GM10248 (cell line): Measurements from ENCODE around the gene FUS.

Experiments
- CTCF ChIA-PET: fragments of 300-600 bp; sonication (Branson Sonifier 250); formaldehyde crosslinking; extraction: SDS; loops from one replicate; lab custom pipeline; 2021; ENCODE audit warnings: antibody characterized with exemption; lab: Yijun Ruan, JAX
- POLR2A ChIA-PET: fragments of 350-650 bp; sonication (Branson Sonifier 250); formaldehyde crosslinking; extraction: SDS; loops from one replicate; lab custom pipeline; 2020; ENCODE audit warnings: antibody characterized with exemption; lab: Yijun Ruan, JAX
- DNase-seq: peaks from one replicate; pipeline ENCODE4 v3.0.0; 2012; ENCODE audit errors: extremely low spot score
- TF ChIP-seq, protein P1 (sequence below): IDR thresholded peaks from 2 replicates; pipeline ENCODE4 v1.5.1; 2012; ENCODE audit warnings: mild to moderate bottlenecking, low read depth; ENCODE audit errors: extremely low read depth, missing control alignments, control extremely low read depth

Gene FUS

DNA sequence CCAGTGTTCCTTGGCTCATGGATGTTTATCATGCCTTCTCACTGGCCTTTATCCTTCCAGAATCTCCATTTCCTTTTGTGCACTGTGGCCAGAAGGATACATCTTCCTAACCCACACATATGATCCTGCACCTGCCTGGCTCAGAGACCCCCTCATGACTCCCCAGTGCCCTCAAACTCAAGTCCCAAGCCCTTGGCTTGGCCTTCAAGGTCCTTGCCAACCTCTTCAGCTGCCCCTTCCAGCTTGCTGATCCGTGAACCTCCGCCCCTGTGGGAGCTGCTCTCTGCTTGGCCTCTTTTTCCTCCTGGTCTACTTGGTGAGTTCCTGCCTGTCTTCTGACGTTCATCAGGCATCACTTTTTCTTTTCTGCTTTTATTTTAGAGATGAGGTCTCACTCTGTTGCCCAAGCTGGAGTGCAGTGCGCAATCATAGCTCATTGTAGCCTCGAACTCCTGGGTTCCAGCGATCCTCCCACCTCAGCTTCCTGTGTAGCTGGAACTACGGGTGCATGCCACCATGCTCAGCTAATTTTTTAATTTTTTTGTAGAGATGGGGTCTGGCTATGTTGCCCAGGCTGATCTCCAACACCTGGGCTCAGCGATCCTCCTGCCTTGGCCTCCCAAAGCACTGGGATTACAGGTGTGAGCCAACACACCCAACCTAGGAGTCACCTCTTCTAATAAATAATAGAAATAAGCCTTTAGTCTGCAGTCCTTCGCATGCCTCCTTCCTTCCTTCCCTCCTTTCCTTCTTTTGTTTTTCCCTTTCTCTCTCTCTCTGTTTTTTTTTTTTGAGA lies 25.1 kb downstream of the FUS start:
- CTCF ChIA-PET, result no interaction called here
- TF ChIP-seq, protein P1, sequence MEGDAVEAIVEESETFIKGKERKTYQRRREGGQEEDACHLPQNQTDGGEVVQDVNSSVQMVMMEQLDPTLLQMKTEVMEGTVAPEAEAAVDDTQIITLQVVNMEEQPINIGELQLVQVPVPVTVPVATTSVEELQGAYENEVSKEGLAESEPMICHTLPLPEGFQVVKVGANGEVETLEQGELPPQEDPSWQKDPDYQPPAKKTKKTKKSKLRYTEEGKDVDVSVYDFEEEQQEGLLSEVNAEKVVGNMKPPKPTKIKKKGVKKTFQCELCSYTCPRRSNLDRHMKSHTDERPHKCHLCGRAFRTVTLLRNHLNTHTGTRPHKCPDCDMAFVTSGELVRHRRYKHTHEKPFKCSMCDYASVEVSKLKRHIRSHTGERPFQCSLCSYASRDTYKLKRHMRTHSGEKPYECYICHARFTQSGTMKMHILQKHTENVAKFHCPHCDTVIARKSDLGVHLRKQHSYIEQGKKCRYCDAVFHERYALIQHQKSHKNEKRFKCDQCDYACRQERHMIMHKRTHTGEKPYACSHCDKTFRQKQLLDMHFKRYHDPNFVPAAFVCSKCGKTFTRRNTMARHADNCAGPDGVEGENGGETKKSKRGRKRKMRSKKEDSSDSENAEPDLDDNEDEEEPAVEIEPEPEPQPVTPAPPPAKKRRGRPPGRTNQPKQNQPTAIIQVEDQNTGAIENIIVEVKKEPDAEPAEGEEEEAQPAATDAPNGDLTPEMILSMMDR, result no peak
- POLR2A ChIA-PET, result no interaction called here
- DNase-seq, result no peak

- ChIA-PET CTCF (interaction anchor here (0.7 to 1.2 kb wide), 2 partner anchors 126 to 249 kb away, joined by 3 read pairs; no protein-coding TSS in a partner anchor), POLR2A (interaction anchor here (0.6 to 1.1 kb wide), 2 partner anchors 26 to 30 kb away, joined by 6 read pairs; partner anchors contain the start of gene FUS)
- TF ChIP-seq, protein P1, result no peak
- DNase-seq, result no peak
Measured at GRCh38 chr16:31206776-31207175, 26.8 kb downstream of the FUS start.

DNA sequence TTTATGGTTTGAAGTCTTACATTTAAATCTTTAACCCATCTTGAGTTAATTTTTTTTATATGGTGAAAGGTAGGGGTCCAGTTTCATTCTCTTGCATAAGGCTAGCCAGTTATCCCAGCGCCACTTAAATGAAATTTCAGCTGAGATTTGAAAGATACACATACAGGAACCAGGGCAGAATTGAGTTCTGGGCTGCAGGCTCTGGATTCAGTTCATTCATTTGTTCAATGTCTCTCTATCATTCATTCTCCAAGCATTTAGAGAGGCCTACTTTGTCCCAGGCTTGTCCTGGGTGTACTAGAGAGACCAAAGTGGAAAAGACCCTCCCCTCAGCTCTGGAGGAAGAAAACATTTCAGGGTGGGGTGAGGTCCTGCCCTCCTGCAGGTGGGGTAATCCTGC lies 33.4 kb downstream of the FUS start:
- POLR2A ChIA-PET, result interaction anchor here (0.5 kb wide), 1 partner anchor 29 kb away, joined by 6 read pairs; no protein-coding TSS in a partner anchor
- TF ChIP-seq, protein P1, result no peak
- CTCF ChIA-PET, result no interaction called here

GRCh38 chr16:31213877-31214707 lies 34.2 kb downstream of the FUS start, which contains the start of gene TRIM72:
TRIM72 (plus strand) TSS chr16:31214119; CDS start chr16:31214739, 620 bp downstream.
- TF ChIP-seq, protein P1, result no peak
- POLR2A ChIA-PET, result interaction anchor here (0.5 kb wide), 1 partner anchor 30 kb away, joined by 6 read pairs; no protein-coding TSS in a partner anchor
- no peak for DNase-seq
- CTCF ChIA-PET, result interaction anchor here (1.3 kb wide), 1 partner anchor 16 kb away, joined by 3 read pairs; no protein-coding TSS in a partner anchor

More for the DNA sequence above, 33.4 kb downstream of the FUS start:
- no peak for DNase-seq

GRCh38 chr16:31214708-31215286 lies 34.9 kb downstream of the FUS start:
- ChIA-PET CTCF (interaction anchor here (1.3 kb wide), 1 partner anchor 17 kb away, joined by 3 read pairs; no protein-coding TSS in a partner anchor), POLR2A (no interaction called here)
- DNase-seq, result no peak
- TF ChIP-seq, protein P1, result no peak
